MCF 10A (cell line): Measurements from ENCODE around the gene TIGD6. TPM values are rescaled to one million over a fixed set of nuclear protein-coding genes. Genes with fewer than 3 reads are reported as not detected.

Source experiments
- BruUV-seq: library from RNA; stranded (reverse); fragments of 400-500 nt; replicated peaks from 2 replicates; lab custom pipeline; 2021; lab: Mats Ljungman, UMichigan
- CTCF ChIA-PET: fragments of 300-600 bp; sonication (Branson Sonifier 250); formaldehyde crosslinking; extraction: SDS; loops from one replicate; lab custom pipeline; 2021; ENCODE audit warnings: antibody characterized with exemption, inconsistent platforms; lab: Yijun Ruan, JAX
- POLR2A ChIA-PET: fragments of 300-600, 350-650 bp; sonication (Branson Sonifier 250); formaldehyde crosslinking; extraction: SDS; loops from one replicate; lab custom pipeline; 2020; ENCODE audit warnings: antibody characterized with exemption, inconsistent platforms; lab: Yijun Ruan, JAX
- DNase-seq: peaks from one replicate; pipeline ENCODE4 v3.0.0-alpha.2; 2018; ENCODE audit not compliant: unreplicated experiment
- H3K27ac Mint-ChIP-seq: one replicate; pipeline ENCODE4 v1.8.0; 2022; ENCODE audit warnings: mild to moderate bottlenecking, low read depth, mixed read lengths; ENCODE audit not compliant: unreplicated experiment
- H3K27me3 Mint-ChIP-seq: one replicate; pipeline ENCODE4 v1.8.0; 2022; ENCODE audit warnings: mixed read lengths; ENCODE audit not compliant: insufficient read depth, unreplicated experiment
- H3K36me3 Mint-ChIP-seq: one replicate; pipeline ENCODE4 v1.8.0; 2022; ENCODE audit warnings: mild to moderate bottlenecking, moderate library complexity, mixed read lengths; ENCODE audit not compliant: insufficient read depth, unreplicated experiment
- H3K4me1 Mint-ChIP-seq: one replicate; pipeline ENCODE4 v1.8.0; 2022; ENCODE audit warnings: mixed read lengths; ENCODE audit not compliant: insufficient read depth, unreplicated experiment
- H3K4me3 Mint-ChIP-seq: one replicate; pipeline ENCODE4 v1.8.0; 2022; ENCODE audit warnings: mild to moderate bottlenecking, moderate library complexity, mixed read lengths; ENCODE audit not compliant: unreplicated experiment
- H3K9me3 Mint-ChIP-seq: one replicate; pipeline ENCODE4 v1.8.0; 2022; ENCODE audit warnings: mixed read lengths; ENCODE audit not compliant: unreplicated experiment
- CTCF ChIP-seq: fragments of 200-600 bp; IDR thresholded peaks from one replicate; pipeline ENCODE4 v1.8.0; 2022; ENCODE audit warnings: antibody characterized with exemption, mild to moderate bottlenecking; ENCODE audit not compliant: unreplicated experiment
- intact Hi-C: fragments of 100-400 bp; cut with micrococcal nuclease; formaldehyde crosslinking; loops from 2 replicates; pipeline ENCODE4 v1.14.1; 2022
- total RNA-seq: library from RNA; stranded (reverse); gene quantifications from 2 replicates; pipeline ENCODE4 v1.2.3, GENCODE V29; 2022

The TIGD6 gene
- total RNA-seq, 1 experiment from 2014 or later: 9.0 TPM

GRCh38 chr5:150038547-150038946 lies 38.1 kb upstream of the TIGD6 start:
- H3K4me3 Mint-ChIP-seq: no peak overlapping the region
- H3K9me3 Mint-ChIP-seq: no peaks in the 10 kb centered on the region
- DNase-seq: no peak
- H3K27ac Mint-ChIP-seq: no peak overlapping the region
- intact Hi-C loops: loop anchor here (5.0 kb wide), 1 partner anchor 74 kb away; no protein-coding TSS in a partner anchor
- H3K4me1 Mint-ChIP-seq: peaks cover 30% of the 10 kb centered on the region
- no peaks in the 10 kb centered on the region for H3K27me3 Mint-ChIP-seq
- TF ChIP-seq CTCF: no peak
- ChIA-PET CTCF (interaction anchor here (0.7 to 1.1 kb wide), 3 partner anchors 14 to 183 kb away, joined by 3 read pairs; no protein-coding TSS in a partner anchor), POLR2A (interaction anchor here (1.3 to 2.3 kb wide), 2 partner anchors 9 to 17 kb away, joined by 3 to 9 read pairs; no protein-coding TSS in a partner anchor)
- no TSS peak for BruUV-seq
- peaks cover 84% of the 10 kb centered on the region for H3K36me3 Mint-ChIP-seq

GRCh38 chr5:150036513-150036912 lies 36.1 kb upstream of the TIGD6 start:
- CTCF ChIA-PET: interaction anchor here (0.5 to 2.0 kb wide), 9 partner anchors 9 to 169 kb away, joined by 3 to 14 read pairs (median 5); partner anchors contain the start of genes HMGXB3 and TIGD6
- POLR2A ChIA-PET: interaction anchor here (0.6 to 4.7 kb wide), 12 partner anchors 8 to 1775 kb away, joined by 3 to 66 read pairs (median 4); partner anchors contain the start of genes HMGXB3, RPS14 and TIGD6

GRCh38 chr5:150035139-150035895 lies 34.9 kb upstream of the TIGD6 start:
- CTCF ChIA-PET: interaction anchor here (0.6 to 2.0 kb wide), 9 partner anchors 9 to 1013 kb away, joined by 3 to 14 read pairs (median 5); partner anchors contain the start of genes HMGXB3 and TIGD6
- POLR2A ChIA-PET: interaction anchor here (0.6 to 4.7 kb wide), 7 partner anchors 9 to 727 kb away, joined by 3 to 66 read pairs (median 6); partner anchors contain the start of genes HMGXB3 and TIGD6
- DNase-seq: no peak
- no peak for TF ChIP-seq CTCF
- Mint-ChIP-seq H3K4me3 (no peak overlapping the region), H3K9me3 (no peaks in the 10 kb centered on the region), H3K4me1 (peaks cover 31% of the 10 kb centered on the region), H3K27me3 (no peaks in the 10 kb centered on the region), H3K36me3 (peaks cover 82% of the 10 kb centered on the region), H3K27ac (peak overlapping the region; percentile 36)
- no TSS peak for BruUV-seq
- intact Hi-C loops: loop anchor here (5.0 kb wide), 1 partner anchor 77 kb away; no protein-coding TSS in a partner anchor

More at GRCh38 chr5:150036513-150036912, 36.1 kb upstream of the TIGD6 start:
- Mint-ChIP-seq H3K4me1 (peaks cover 31% of the 10 kb centered on the region), H3K27me3 (no peaks in the 10 kb centered on the region), H3K9me3 (no peaks in the 10 kb centered on the region), H3K27ac (peak overlapping the region; percentile 36), H3K36me3 (peaks cover 82% of the 10 kb centered on the region), H3K4me3 (peak overlapping the region; percentile 9)
- peak; percentile 95 for DNase-seq
- intact Hi-C loops: loop anchor here (1.0 to 5.0 kb wide), 4 partner anchors 14 to 86 kb away; no protein-coding TSS in a partner anchor
- no peak for TF ChIP-seq CTCF
- no TSS peak for BruUV-seq

DNA sequence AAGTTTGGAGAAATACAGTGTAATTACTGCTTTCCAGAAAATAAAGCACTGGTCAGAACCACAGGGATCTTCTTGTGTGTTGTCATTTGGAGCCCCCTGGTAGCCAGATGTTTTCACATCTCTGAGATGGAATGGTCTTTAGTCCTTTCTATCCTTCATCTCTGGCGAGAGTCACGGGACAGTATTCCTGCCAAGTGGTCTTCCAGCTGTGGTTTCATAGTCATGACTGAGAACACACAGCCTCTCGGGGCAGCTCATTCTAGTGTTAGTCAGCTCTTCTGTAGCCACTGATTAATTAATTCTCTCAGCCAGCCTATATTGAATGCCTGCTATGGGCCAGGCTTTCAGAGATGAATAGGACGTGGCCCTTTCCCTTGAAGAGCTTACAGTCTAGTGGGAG lies 34.2 kb upstream of the TIGD6 start:
- no peaks in the 10 kb centered on the region for H3K27me3 Mint-ChIP-seq

More for the DNA sequence above, 34.2 kb upstream of the TIGD6 start:
- Mint-ChIP-seq H3K4me1 (peaks cover 31% of the 10 kb centered on the region), H3K27ac (no peak overlapping the region), H3K4me3 (no peak overlapping the region), H3K9me3 (no peaks in the 10 kb centered on the region), H3K36me3 (peaks cover 79% of the 10 kb centered on the region)
- intact Hi-C loops: loop anchor here (5.0 kb wide), 1 partner anchor 78 kb away; no protein-coding TSS in a partner anchor
- BruUV-seq: no TSS peak
- no peak for DNase-seq
- CTCF ChIA-PET: interaction anchor here (0.5 to 1.0 kb wide), 4 partner anchors 10 to 660 kb away, joined by 3 read pairs; no protein-coding TSS in a partner anchor
- POLR2A ChIA-PET: interaction anchor here (0.6 to 4.7 kb wide), 5 partner anchors 8 to 728 kb away, joined by 3 to 66 read pairs (median 3); partner anchors contain the start of genes HMGXB3 and TIGD6
- no peak for TF ChIP-seq CTCF
